Activated T-helper 1 cell treated with anti-CD3 and anti-CD28 coated beads, Interleukin-12 subunit alpha, Interleukin-12 subunit beta, Interleukin-2, Interleukin-4 antibody, amounts not matched to agents 30 ng/mL and 10 ng/mL and 1 ng/mL, durations not matched to agents 14 hours and 24 hours and 36 hours (primary cell): ENCODE data around the gene OCIAD2. TPM values are rescaled to one million over a fixed set of nuclear protein-coding genes. Genes with fewer than 3 reads are reported as not detected.

Source experiments
- total RNA-seq: library from RNA; stranded (reverse); gene quantifications from 2 replicates; pipeline ENCODE4 v1.2.3, GENCODE V29; 2022

OCIAD2 gene
- total RNA-seq, 1 donor from 2014 or later = 59.6 TPM

Other genes starting within 250 kb of the OCIAD2 start
- gene FRYL, start 126.5 kb downstream of the OCIAD2 start, total RNA-seq = 70.3 and 80.0 TPM in 2 replicates
- 120 and 122 TPM in 2 replicates for gene OCIAD1, start 75.7 kb downstream of the OCIAD2 start, total RNA-seq
- not detected in 2 replicates for gene CWH43, start 79.5 kb upstream of the OCIAD2 start, total RNA-seq